Measurements from ENCODE around the gene ZNF536.

ZNF536 gene

DNA sequence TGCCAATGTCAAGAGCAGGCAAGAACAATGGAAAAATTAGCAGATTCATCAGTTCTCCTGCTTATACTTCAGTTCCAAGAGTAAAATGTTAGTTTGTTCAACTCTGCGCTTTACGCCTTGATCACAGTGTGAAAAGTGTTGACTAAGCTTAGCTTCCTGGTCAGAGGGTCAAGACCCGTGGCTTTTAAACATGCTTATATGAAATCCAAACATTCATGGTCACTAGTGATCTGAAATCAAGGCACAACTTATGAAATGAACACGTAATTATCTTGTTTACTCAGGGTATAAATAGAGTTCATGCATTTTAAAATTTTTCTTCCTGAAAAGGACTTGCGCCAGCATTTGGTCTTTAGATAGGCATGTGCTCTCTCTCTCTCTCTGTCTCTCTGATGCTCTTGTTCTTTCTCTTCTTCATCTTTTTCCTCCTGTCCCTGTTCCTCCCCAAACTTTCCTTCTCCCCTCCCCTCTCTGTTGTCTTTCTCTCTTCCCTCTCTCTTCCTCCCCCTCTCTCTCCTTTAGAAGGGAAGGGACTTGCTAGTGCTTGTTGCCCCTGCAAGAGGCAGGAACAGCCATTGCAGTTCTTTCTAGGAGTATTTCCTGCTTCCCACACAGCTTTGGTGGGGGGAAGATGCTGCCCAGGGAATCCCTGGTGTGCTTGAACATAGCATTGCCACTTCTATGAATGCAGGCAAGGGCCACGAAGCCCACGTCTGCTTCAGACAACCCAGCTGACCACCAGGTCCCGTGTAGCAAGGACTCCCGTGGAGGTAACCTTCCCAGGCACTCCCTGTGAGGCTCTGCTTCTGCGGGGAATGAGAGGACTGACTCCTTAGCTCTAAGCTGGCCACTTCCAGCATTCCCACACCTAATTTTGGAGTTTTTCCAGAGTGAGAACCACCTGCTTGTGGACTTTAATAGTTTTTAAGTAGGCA lies 7.1 kb upstream of the ZNF536 start:
- no peak for DNase-seq

- no peak for DNase-seq
These were observed 5.9 kb upstream of the ZNF536 start for GRCh38 chr19:30366282-30366681.

- no peak for DNase-seq
These were observed 5.2 kb upstream of the ZNF536 start for GRCh38 chr19:30367006-30367405.

- DNase-seq, result no peak
These were observed 4.8 kb upstream of the ZNF536 start for GRCh38 chr19:30367421-30367820.

DNA sequence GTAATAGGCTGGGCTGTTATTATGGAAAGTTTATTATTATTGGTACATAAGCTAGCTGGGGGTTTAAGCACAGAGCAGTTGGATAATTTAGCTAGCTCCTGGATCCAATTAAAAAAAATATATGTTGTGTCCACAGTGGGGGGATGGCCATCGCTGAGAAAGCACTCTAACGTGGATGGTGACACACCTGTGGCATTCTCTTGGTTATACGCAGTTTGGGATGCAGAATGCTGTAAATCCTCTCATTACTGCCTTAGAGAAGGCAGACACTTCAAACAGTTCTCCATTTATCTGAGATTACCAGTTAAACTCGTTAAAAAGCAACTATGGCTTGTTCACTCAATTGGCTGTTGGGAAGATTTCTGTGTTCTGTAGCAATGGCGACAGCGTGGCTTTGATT lies 2.4 kb upstream of the ZNF536 start:
- DNase-seq, result no peak

GRCh38 chr19:30371161-30371836 lies 885 bp upstream of the ZNF536 start:
- no peak for DNase-seq

DNA sequence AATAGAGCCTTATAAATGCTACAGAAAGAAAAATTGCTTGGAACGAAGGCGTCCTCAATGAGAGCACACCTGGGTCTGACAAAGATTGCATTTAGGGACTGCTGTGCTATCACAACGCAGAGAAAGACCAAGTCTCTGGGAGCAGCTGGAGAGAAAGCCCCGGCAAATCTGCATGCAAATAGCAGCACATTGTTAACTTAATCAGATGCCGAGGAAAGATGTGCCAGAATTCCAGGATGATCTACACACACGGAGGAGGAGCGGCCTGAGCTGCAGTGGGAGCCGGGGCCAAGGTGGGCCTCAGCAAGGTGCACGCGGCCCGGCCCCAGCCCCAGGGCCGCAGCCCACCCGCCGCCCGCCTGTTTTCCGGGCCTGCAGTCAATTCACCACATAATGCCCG lies 1.4 kb downstream of the ZNF536 start:
- DNase-seq, result no peak

DNA sequence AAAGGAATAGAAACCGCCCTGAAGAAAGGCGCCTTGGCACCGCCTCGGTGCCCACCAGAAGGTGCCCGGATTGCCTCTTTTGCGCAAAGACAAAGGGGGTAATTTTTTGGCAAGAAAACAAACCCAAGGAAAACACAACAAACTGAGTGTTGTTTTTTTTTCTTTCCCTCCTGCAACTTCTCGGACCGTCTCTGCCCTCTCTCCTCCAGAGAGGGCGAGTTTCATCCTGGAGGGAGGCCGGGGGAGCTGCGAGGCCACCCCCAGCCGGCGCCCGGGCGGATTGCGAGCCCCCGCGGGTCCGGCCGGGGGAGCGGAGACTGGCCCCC lies 2.3 kb downstream of the ZNF536 start:
- DNase-seq, result no peak

- DNase-seq, result no peak
These were observed 2.8 kb downstream of the ZNF536 start for GRCh38 chr19:30374865-30375552.

DNA sequence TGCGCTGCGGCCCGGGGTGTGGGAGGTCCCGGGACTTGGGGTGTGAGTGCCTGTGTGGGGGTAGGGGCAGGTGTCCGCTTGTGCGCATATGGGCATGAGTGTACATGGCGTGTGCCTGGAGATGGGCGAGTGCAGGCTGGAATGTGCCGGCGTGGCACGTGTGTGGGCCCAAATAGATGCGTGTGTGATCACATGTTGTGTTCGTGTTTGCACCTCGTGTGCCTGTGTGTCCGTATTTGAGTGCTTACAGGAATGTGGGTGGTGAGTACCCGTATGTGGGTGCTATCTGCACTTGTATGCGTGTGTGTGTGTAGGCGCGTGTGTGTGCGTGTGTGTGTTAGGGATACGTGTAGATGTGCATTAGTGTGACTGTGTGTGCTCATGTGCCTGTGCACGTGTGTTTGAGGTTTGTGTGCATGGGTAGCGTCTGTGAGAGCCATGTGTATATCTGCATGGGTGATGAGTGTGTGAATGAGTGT lies 3.4 kb downstream of the ZNF536 start:
- DNase-seq, result no peak

DNA sequence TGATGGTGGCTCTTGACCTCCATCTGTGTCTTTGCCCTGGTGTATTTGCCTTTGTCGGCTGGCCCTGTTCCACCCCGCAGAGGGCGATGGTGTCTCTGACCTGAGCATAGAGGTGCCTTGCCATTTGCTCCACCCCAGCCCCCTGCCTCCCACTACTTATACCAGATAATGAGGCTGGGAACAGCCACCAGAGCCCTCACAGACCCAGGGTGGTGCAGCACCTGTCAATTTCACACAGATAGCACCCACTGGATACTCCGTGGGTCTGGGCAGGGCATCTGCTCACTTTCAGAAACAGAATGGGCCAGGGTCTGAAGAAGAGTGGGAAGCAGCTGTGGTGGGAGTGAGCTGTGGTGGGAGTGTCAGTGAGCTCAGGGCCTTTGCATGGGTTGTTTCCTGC lies 4.1 kb downstream of the ZNF536 start:
- DNase-seq, result no peak

GRCh38 chr19:30376826-30377425 lies 4.7 kb downstream of the ZNF536 start:
- no peak for DNase-seq

- DNase-seq, result no peak
These were observed 6.5 kb downstream of the ZNF536 start for GRCh38 chr19:30378701-30379100.

DNA sequence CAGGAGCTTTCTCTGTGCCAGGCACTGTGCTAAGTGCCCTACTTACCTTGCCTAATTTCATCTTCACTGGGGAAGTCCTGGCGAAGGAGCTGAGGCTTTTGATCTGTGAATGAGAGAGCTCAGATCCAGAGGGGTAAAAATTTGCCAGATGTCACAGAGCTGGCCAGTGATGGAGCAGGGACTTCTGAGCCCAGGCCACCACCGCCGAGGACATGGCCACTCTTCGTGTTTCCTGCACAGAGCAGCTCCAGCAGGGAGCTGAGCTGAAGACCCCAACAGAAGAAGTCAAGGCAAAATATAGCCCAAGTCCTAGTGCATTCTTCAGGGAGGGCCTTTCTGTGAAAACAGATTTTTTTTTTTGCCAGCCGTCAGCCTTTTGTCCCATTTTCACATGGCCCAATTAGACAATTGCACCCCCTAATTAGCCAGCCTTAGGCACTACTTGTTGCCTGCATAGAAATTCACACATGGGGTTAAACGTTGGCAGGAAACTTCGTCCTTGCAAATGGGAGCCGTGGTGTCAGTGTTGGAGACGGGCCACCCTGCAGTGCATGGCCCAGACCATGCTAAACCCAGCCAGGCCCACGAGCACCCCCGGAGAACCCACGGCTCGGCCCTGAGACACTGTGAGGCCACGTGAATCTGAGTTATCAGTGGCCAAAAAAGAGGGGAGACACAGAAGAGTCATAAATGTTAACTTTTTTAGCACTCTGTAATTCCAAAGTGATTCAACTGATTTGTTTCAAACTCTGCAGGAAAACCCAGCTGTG lies 7.8 kb downstream of the ZNF536 start:
- DNase-seq, result no peak

DNA sequence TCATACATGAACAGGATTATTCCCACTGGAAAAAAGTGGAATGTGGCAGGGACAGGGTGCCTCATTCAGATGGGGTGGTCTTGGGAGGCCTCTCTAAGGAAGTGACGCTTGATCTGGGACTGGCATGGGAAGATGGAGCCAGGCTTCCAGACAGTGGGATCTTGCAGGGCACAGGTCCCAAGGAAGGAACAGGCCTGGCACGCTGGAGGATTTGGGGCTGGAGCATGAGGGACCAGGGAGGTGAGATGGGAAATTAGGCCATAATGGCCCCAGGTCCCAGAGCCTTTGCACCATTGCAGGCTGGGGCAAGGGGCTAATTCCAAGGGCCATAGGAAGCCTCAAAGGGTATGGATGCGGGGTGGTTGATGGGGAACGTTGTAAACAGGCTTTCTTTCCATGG lies 9.2 kb downstream of the ZNF536 start:
- DNase-seq, result no peak

GRCh38 chr19:30385174-30385573 lies 13.0 kb downstream of the ZNF536 start:
- DNase-seq, result no peak

GRCh38 chr19:30385666-30386065 lies 13.5 kb downstream of the ZNF536 start:
- no peak for DNase-seq

GRCh38 chr19:30386551-30387143 lies 14.5 kb downstream of the ZNF536 start:
- DNase-seq, result no peak

DNA sequence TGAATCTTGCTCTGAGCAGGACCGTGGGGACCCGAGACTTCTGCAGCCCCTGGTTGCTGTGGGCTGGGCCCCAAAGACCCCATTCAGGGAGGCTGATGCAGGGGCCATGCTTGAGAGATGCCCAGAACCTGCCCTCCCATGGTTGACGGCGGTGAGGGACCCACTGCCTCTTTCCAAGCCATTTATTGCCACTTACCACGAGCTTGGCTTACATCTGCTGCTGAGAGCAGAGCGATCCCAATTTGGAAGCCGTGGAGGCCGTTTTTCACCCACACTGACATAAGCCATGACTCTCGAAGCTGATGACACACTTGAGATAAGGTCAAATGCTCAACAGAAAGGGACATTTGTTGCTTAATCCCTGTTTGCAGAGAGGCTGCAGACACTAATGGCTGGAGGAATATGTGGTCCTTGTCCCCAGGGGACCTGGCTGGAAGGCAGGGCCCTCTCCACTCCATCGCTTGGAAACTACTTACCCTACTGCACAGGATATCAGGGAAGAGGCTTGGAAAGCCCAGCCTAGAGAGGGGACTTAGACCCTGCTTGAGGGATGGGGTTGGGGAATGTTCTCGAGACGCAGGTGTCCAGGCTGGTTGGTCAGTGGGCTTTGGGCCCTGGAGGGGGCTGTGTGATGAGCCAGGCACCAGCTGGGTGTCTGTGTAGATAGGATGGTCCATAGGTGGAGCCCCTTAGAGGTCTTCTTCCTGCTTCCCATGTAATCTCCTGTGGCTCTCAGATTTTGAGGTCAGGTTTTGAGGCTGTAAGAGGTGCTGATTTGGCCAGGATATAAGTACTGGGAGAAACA lies 15.3 kb downstream of the ZNF536 start:
- no peak for DNase-seq

DNA sequence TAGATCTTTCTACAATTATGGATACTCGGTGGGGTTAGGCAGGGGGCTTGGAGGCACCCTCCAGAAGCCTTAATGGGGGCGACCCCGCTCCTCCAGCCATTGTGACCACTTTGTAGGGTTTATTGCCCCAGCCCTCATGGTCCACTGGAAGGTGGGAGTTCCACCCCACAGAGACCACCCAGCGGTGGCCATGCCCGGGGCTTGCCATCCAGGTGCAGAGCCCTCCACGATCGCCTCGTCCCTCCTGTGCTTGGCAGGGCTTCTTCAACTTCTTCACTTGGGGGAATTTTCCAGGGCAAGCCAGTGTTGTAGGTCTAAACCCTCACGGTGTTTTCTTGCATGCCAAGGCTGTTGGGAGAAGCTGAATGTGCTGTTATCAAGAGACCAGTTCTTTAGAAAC lies 16.1 kb downstream of the ZNF536 start:
- DNase-seq, result no peak

DNA sequence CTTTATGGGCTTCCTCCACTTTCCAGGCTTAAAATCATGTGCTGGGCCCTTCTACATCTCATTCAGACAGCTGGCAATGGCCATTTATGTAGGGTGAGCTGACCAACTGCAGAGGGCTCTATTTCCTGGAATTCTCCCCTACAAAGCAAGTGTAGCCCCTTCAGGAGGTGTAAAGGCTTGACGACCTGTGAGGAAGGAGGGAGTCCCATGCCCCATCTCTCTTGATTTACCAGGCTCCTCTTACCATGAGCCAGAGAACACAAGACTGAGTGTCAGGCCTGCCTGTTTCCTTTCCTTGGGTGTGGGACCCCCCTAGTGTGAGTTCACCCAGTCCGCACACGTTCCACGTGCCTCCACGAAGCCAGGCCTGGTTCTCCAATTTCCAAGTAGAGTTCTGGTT lies 16.6 kb downstream of the ZNF536 start:
- no peak for DNase-seq

Data from cortex of kidney (tissue), 1 donor.